ENCODE data around the gene SAFB. TPM values are rescaled to one million over a fixed set of nuclear protein-coding genes. Genes with fewer than 3 reads are reported as not detected.
"Not testable (repeated sequence)": the region's sequence is repeated elsewhere in the genome, so short reads cannot be mapped to it uniquely, and the experiment has no call there.

SAFB gene
- total and polyA plus RNA-seq, 8 donors: 63.7 to 206 (median 165) TPM

- intact Hi-C loops (cut with DNase I): no loop called here
- H3K4me1 ChIP-seq: peaks cover 3 to 21% of the 10 kb centered on the region in 2 donors
- no peak overlapping the region for H3K4me3 ChIP-seq
- ATAC-seq (no peak), DNase-seq (no peak)
- TF ChIP-seq CTCF (IDR thresholded peaks at IDR 0.05): no peak
- no peaks in the 10 kb centered on the region for H3K9me3 ChIP-seq
- no peaks in the 10 kb centered on the region for H3K36me3 ChIP-seq
- no peaks in the 10 kb centered on the region for H3K27me3 ChIP-seq
- no peak overlapping the region for H3K27ac ChIP-seq
Measured at GRCh38 chr19:5684694-5685430, 62.0 kb downstream of the SAFB start.

GRCh38 chr19:5686326-5686646 lies 63.4 kb downstream of the SAFB start:
- H3K4me3 ChIP-seq: peak overlapping the region; percentile 48 to 70
- H3K9me3 ChIP-seq: no peaks in the 10 kb centered on the region
- DNase-seq (no peak), ATAC-seq (no peak)
- TF ChIP-seq CTCF (IDR thresholded peaks at IDR 0.05): no peak
- peak overlapping the region; percentile 44 to 89 for H3K27ac ChIP-seq
- intact Hi-C loops (cut with DNase I): no loop called here
- H3K27me3 ChIP-seq: no peaks in the 10 kb centered on the region
- no peaks in the 10 kb centered on the region for H3K36me3 ChIP-seq
- peaks cover 5 to 24% of the 10 kb centered on the region in 2 donors for H3K4me1 ChIP-seq

- intact Hi-C loops (cut with DNase I): no loop called here
- peaks cover 0 to 4% of the 10 kb centered on the region in 2 donors for H3K36me3 ChIP-seq
- DNase-seq: peak; percentile 73 to 100 (median 96)
- peak; percentile 88 for ATAC-seq
- TF ChIP-seq CTCF (IDR thresholded peaks at IDR 0.05): peak; percentile 79 to 84
- H3K4me1 ChIP-seq: peaks cover 8 to 29% of the 10 kb centered on the region in 2 donors
- H3K27ac ChIP-seq: peak overlapping the region; percentile 45 to 89
- H3K4me3 ChIP-seq: peak overlapping the region; percentile 48 to 70
- H3K9me3 ChIP-seq: no peaks in the 10 kb centered on the region
- no peaks in the 10 kb centered on the region for H3K27me3 ChIP-seq
Measured at GRCh38 chr19:5686647-5687359, 63.9 kb downstream of the SAFB start.

GRCh38 chr19:5687360-5688198 lies 64.7 kb downstream of the SAFB start:
- ATAC-seq: no peak
- no peaks in the 10 kb centered on the region for H3K27me3 ChIP-seq
- no peak for DNase-seq
- intact Hi-C loops (cut with DNase I): no loop called here
- peaks cover 0 to 12% of the 10 kb centered on the region in 2 donors for H3K36me3 ChIP-seq
- peaks cover 10 to 36% of the 10 kb centered on the region in 2 donors for H3K4me1 ChIP-seq
- no peak for TF ChIP-seq CTCF (IDR thresholded peaks at IDR 0.05)
- H3K4me3 ChIP-seq: peak overlapping the region; percentile 48 to 70
- peak overlapping the region; percentile 45 to 89 for H3K27ac ChIP-seq
- H3K9me3 ChIP-seq: no peaks in the 10 kb centered on the region

- DNase-seq; H3K27me3 ChIP-seq; H3K27ac ChIP-seq; ATAC-seq; intact Hi-C loops (cut with DNase I); H3K4me3 ChIP-seq; H3K9me3 ChIP-seq: not testable (repeated sequence)
- Histone ChIP-seq H3K4me1 (peaks cover 10 to 44% of the 10 kb centered on the region in 2 donors), H3K36me3 (peaks cover 0 to 20% of the 10 kb centered on the region in 2 donors)
Measured at GRCh38 chr19:5688262-5688881, 65.5 kb downstream of the SAFB start.
